ENCODE data around the gene ENHO.

Gene ENHO

DNA sequence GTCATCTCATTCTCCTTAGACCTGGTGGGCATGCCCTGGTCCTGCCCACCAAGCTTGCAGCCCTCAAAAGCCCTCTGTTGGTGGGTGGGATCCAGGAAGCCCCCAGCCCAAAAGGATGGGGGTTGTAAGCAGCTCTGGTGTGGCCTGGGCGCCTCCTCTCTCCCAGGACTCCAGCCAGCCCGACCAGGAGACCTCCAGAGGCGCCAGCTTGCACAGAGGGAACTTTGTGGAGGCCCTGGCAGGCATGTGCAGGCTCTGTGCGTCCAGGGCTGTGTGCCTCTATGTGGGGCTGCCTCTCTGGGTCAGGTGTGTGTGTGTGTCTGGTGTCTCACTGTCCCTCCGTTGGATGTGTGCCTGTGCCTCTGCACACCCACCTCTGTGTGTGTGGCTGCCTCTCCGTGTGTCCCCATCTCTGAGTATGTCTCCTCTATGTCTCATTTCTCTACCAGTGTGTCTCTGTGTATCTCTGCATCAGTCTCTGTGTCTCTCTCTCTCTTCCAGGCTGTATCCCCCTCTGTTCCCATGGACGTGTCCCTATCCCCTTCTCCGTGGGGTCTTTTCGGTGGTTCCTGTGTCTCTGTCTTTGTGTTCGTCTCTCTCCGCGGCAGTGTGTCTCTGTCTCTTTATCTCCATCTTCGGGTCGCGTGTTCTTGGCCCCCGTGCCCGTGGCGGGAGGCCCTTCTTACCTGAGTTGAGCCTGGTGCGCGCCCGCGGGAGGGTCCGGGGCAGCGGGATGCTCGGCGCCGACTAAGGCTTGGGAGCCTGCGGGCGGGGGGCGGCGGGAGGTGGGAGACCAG lies 501 bp downstream of the ENHO start:
- TF ChIP-seq YY1 (IDR thresholded peaks at IDR 0.05; ENCODE audit: insufficient read depth, insufficient read length) = no peak
- TF ChIP-seq SUZ12 (IDR thresholded peaks at IDR 0.05; ENCODE audit: extremely low read depth, insufficient read depth, insufficient read length) = no peak
- TF ChIP-seq ZNF274 (IDR thresholded peaks at IDR 0.05; ENCODE audit: low read depth, low read length) = no peak
- no peak for DNase-seq (ENCODE audit: low read depth, low spot score)
- Histone ChIP-seq H3K36me3 (ENCODE audit: insufficient read depth, insufficient read length, low read length) (no peaks in the 10 kb centered on the region), H3K4me3 (ENCODE audit: insufficient read length, low read depth) (peak overlapping the region; percentile 42), H3K4me1 (ENCODE audit: insufficient read depth, insufficient read length) (peaks cover 6% of the 10 kb centered on the region), H3K9ac (ENCODE audit: insufficient read length, low read depth) (peak overlapping the region; percentile 83), H3K9me3 (ENCODE audit: insufficient read depth, low read length) (no peaks in the 10 kb centered on the region), H3K27me3 (ENCODE audit: insufficient read depth, insufficient read length) (peaks cover 31% of the 10 kb centered on the region)

DNA sequence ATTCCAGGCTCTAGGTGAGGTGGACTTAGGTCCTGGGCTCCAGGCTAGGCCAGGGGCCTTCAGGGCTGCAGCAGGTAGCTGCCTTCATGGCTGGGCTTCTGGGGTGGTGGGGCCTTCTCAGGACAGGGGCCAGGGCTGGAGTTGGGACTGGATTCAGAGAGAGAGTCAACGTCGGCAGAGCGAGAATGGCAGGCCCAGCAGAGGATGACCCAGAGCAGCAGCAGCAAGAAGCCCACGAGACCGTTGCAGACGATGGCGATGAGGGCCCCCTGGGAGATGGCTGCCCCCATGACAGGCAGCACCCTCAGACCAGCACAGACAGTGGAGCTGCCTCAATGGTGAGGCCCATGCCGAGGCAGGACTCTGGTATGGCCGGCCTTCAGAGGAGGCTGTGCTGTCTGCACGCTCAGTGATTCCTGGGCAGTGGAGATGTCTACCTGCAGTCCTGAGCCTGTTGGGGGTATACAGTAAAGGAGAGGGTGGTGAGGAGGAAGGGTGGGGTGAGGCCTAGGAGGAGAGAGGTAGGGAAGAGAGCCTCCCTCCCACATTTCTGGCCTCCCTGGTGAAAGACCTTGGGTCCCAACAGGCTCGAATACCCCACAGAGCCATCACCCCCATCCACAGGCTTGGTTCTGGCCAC lies 1.3 kb downstream of the ENHO start:
- peak overlapping the region; percentile 83 for H3K9ac ChIP-seq (ENCODE audit: insufficient read length, low read depth)
- H3K27me3 ChIP-seq (ENCODE audit: insufficient read depth, insufficient read length) = peaks cover 31% of the 10 kb centered on the region
- no peaks in the 10 kb centered on the region for H3K36me3 ChIP-seq (ENCODE audit: insufficient read depth, insufficient read length, low read length)
- peaks cover 6% of the 10 kb centered on the region for H3K4me1 ChIP-seq (ENCODE audit: insufficient read depth, insufficient read length)
- no peak for DNase-seq (ENCODE audit: low read depth, low spot score)
- no peak overlapping the region for H3K4me3 ChIP-seq (ENCODE audit: insufficient read length, low read depth)
- no peak for TF ChIP-seq ZNF274 (IDR thresholded peaks at IDR 0.05; ENCODE audit: low read depth, low read length)
- no peak for TF ChIP-seq SUZ12 (IDR thresholded peaks at IDR 0.05; ENCODE audit: extremely low read depth, insufficient read depth, insufficient read length)
- TF ChIP-seq YY1 (IDR thresholded peaks at IDR 0.05; ENCODE audit: insufficient read depth, insufficient read length) = no peak
- no peaks in the 10 kb centered on the region for H3K9me3 ChIP-seq (ENCODE audit: insufficient read depth, low read length)

DNA sequence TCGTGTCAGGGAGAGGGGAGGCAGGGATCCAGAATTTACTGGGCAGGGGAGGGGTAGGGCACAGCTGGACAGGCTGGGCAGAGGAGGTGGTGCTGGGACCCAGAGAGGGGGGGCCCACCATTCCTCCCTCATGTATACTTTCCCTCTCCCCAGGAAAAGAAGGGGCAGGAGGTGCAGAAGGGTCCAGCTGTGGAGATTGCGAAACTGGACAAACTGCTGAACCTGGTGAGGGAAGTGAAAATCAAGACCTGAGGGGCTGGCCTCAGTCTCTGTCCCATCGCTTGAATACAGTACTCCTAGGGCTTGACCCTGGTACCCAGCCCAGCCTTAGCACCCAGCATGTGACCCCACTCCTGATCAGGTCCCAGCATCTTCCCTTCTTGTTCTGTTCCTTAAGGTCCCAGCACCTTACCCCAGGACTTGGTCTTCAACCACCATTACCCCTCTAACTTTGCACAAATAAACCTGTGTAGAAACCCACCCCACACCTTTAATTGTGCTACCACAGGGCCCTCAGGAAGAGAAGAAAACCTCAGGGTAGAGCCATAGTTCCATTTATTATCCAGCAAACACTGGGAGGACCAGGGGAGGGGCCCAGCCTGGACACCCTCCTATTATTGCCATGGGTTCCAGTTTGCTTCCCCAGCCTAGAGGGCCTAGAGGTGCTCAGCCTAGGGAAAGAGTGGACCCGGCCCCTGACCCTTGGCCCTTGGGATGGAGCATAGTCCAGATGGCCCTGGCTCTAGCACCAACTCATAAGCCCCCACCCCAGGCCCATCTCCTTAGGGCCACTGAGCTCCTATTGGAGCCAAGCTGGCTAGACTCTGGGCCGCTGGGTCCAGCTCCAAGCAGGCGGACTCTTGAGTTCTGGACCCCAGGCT lies 2.0 kb downstream of the ENHO start:
- Histone ChIP-seq H3K9ac (ENCODE audit: insufficient read length, low read depth) (no peak overlapping the region), H3K9me3 (ENCODE audit: insufficient read depth, low read length) (no peaks in the 10 kb centered on the region), H3K36me3 (ENCODE audit: insufficient read depth, insufficient read length, low read length) (no peaks in the 10 kb centered on the region), H3K27me3 (ENCODE audit: insufficient read depth, insufficient read length) (peaks cover 28% of the 10 kb centered on the region), H3K4me3 (ENCODE audit: insufficient read length, low read depth) (no peak overlapping the region), H3K4me1 (ENCODE audit: insufficient read depth, insufficient read length) (peaks cover 6% of the 10 kb centered on the region)
- TF ChIP-seq ZNF274 (IDR thresholded peaks at IDR 0.05; ENCODE audit: low read depth, low read length) (no peak), YY1 (IDR thresholded peaks at IDR 0.05; ENCODE audit: insufficient read depth, insufficient read length) (no peak), SUZ12 (IDR thresholded peaks at IDR 0.05; ENCODE audit: extremely low read depth, insufficient read depth, insufficient read length) (no peak)
- no peak for DNase-seq (ENCODE audit: low read depth, low spot score)

DNA sequence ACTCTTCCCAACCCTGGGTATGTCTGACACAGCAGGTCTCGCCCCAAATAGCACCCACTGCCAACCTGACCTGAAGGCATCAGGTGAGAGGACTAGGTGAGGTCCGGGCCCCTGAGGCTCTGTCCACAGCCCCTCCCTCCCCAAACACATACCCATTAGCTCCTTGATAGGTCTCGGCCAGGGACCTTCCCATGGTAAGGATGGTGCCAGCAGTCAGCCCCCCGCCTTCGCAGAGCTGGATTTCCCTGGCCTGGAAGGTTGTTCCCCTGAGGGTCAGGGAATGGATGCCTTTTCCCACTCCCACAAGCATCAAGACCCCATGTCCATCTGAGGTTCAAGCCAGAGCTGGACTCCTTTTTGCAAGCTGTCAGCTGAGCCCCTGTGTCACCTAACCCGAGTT lies 2.7 kb downstream of the ENHO start:
- no peak for DNase-seq (ENCODE audit: low read depth, low spot score)
- Histone ChIP-seq H3K4me1 (ENCODE audit: insufficient read depth, insufficient read length) (peaks cover 6% of the 10 kb centered on the region), H3K27me3 (ENCODE audit: insufficient read depth, insufficient read length) (peaks cover 22% of the 10 kb centered on the region)

DNA sequence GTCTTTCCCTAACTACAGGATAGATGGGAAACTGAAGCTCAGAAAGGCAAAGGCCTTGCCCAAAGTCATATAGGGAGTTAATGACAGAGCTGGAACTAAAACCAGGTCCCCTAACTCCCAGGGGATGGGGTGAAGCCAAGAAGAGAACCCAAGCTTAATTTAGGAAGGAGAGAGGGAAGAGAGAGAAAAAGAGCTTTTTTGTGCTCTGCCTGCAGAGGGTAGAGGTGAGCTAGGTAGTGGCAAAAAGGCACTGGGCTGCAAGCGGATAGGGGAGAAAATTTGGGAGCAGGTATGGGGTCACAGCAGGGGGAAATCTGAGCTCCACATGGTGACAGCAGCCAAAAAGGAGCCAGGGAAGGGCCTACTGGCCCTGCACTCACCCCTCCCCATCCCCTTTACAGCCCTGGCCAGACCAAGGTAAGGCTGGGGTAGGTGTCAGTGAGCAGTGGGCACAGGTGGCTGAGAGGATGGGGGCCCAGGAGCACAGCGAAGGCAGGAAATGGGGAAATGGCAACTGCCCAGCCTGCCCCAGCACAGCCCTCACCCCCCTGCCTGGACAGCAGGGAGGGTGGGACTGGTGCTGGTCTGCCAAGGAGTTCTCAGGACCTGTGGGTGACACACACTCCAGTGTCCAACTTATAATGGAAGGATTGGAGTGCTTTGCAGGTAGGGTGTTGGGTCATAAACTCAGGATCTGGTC lies 3.3 kb downstream of the ENHO start:
- H3K36me3 ChIP-seq (ENCODE audit: insufficient read depth, insufficient read length, low read length) = no peaks in the 10 kb centered on the region
- no peak for TF ChIP-seq SUZ12 (IDR thresholded peaks at IDR 0.05; ENCODE audit: extremely low read depth, insufficient read depth, insufficient read length)
- no peak for TF ChIP-seq YY1 (IDR thresholded peaks at IDR 0.05; ENCODE audit: insufficient read depth, insufficient read length)
- no peak for TF ChIP-seq ZNF274 (IDR thresholded peaks at IDR 0.05; ENCODE audit: low read depth, low read length)

More for the DNA sequence above, 2.7 kb downstream of the ENHO start:
- Histone ChIP-seq H3K36me3 (ENCODE audit: insufficient read depth, insufficient read length, low read length) (no peaks in the 10 kb centered on the region), H3K4me3 (ENCODE audit: insufficient read length, low read depth) (no peak overlapping the region), H3K9ac (ENCODE audit: insufficient read length, low read depth) (no peak overlapping the region), H3K9me3 (ENCODE audit: insufficient read depth, low read length) (no peaks in the 10 kb centered on the region)
- TF ChIP-seq ZNF274 (IDR thresholded peaks at IDR 0.05; ENCODE audit: low read depth, low read length) = no peak
- TF ChIP-seq YY1 (IDR thresholded peaks at IDR 0.05; ENCODE audit: insufficient read depth, insufficient read length) = no peak
- no peak for TF ChIP-seq SUZ12 (IDR thresholded peaks at IDR 0.05; ENCODE audit: extremely low read depth, insufficient read depth, insufficient read length)

DNA sequence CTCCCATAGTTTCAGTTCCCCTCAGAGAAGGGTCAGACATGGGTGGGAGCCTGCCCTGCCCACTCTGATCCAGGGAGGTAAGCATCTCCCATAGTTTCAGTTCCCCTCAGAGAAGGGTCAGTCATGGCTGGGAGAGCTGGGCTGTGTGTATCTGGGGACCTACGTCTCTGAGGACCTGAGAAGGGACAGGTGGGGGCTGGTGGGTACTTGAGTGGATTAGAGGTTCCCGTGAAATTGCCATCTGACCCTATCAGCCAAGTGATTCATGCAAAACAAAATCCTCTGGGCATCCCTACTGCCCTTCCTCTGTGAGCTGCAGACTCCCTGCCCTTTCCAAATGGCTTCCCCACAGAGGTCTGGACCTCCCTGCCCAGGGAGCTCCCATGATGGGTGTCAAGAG lies 3.9 kb downstream of the ENHO start:
- Histone ChIP-seq H3K36me3 (ENCODE audit: insufficient read depth, insufficient read length, low read length) (no peaks in the 10 kb centered on the region), H3K4me3 (ENCODE audit: insufficient read length, low read depth) (no peak overlapping the region), H3K4me1 (ENCODE audit: insufficient read depth, insufficient read length) (peaks cover 15% of the 10 kb centered on the region), H3K9me3 (ENCODE audit: insufficient read depth, low read length) (no peaks in the 10 kb centered on the region), H3K9ac (ENCODE audit: insufficient read length, low read depth) (no peak overlapping the region), H3K27me3 (ENCODE audit: insufficient read depth, insufficient read length) (peaks cover 12% of the 10 kb centered on the region)
- TF ChIP-seq SUZ12 (IDR thresholded peaks at IDR 0.05; ENCODE audit: extremely low read depth, insufficient read depth, insufficient read length) = no peak
- no peak for TF ChIP-seq YY1 (IDR thresholded peaks at IDR 0.05; ENCODE audit: insufficient read depth, insufficient read length)
- TF ChIP-seq ZNF274 (IDR thresholded peaks at IDR 0.05; ENCODE audit: low read depth, low read length) = no peak
- no peak for DNase-seq (ENCODE audit: low read depth, low spot score)

More for the DNA sequence above, 3.3 kb downstream of the ENHO start:
- H3K27me3 ChIP-seq (ENCODE audit: insufficient read depth, insufficient read length) = peaks cover 15% of the 10 kb centered on the region
- no peak overlapping the region for H3K9ac ChIP-seq (ENCODE audit: insufficient read length, low read depth)
- DNase-seq (ENCODE audit: low read depth, low spot score) = no peak
- no peak overlapping the region for H3K4me3 ChIP-seq (ENCODE audit: insufficient read length, low read depth)
- no peaks in the 10 kb centered on the region for H3K9me3 ChIP-seq (ENCODE audit: insufficient read depth, low read length)
- H3K4me1 ChIP-seq (ENCODE audit: insufficient read depth, insufficient read length) = peaks cover 10% of the 10 kb centered on the region
